HUES64 (cell line): ENCODE results near the gene NBEA.

ENCODE experiments used
- H3K27ac ChIP-seq: 2 replicates; pipeline ENCODE4 v1.7.0; 2013; ENCODE audit warnings: low read depth, low read length, inconsistent platforms
- H3K27me3 ChIP-seq: 2 replicates; pipeline ENCODE4 v1.6.1; 2013; ENCODE audit warnings: mild to moderate bottlenecking, low read length; ENCODE audit not compliant: insufficient read depth
- H3K36me3 ChIP-seq: 2 replicates; pipeline ENCODE4 v1.6.1; 2013; ENCODE audit warnings: mild to moderate bottlenecking, low read length; ENCODE audit not compliant: insufficient read depth
- H3K4me1 ChIP-seq: 2 replicates; pipeline ENCODE4 v1.6.1; 2013; ENCODE audit warnings: mild to moderate bottlenecking, low read length, moderate library complexity; ENCODE audit not compliant: insufficient read depth
- H3K4me3 ChIP-seq: 2 replicates; pipeline ENCODE4 v1.5.1; 2013; ENCODE audit warnings: mild to moderate bottlenecking, low read length, moderate library complexity
- H3K9ac ChIP-seq: 2 replicates; pipeline ENCODE4 v1.6.1; 2013; ENCODE audit warnings: mild to moderate bottlenecking, low read depth, low read length
- H3K9me3 ChIP-seq: 2 replicates; pipeline ENCODE4 v1.6.1; 2013; ENCODE audit warnings: low read depth, low read length; ENCODE audit not compliant: insufficient read depth
- whole genome bisulfite sequencing: fragments of 150-250, 120-280 bp; methylation state at CpG from one replicate; pipeline ENCODE4 v1.1.7; 2013; ENCODE audit warnings: missing lambda C conversion rate; 5-methylcytosine and 5-hydroxymethylcytosine counted together

Gene NBEA

DNA sequence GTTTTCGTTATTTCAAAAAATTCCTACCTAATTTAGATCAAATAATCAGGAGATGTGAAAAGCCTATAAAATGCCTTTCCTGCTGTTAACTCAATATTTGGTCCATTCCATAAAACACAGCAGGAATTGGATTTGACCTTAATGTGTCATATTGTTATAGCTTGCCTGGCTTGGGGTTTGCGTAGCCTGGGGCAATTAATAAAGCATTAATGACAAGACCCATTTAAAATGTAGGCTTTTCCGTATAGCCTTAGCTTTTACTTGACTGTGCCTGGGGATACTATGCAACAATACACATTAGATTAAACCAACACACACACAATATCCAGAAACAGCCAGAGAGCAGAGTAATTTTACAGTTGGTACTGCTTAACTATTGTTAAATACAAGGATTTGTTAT is 651.6 kb downstream of the NBEA start:
- Histone ChIP-seq H3K9ac (no peak overlapping the region), H3K27ac (no peak overlapping the region), H3K27me3 (no peaks in the 10 kb centered on the region), H3K9me3 (no peaks in the 10 kb centered on the region), H3K36me3 (no peaks in the 10 kb centered on the region), H3K4me3 (no peak overlapping the region), H3K4me1 (peaks cover 13% of the 10 kb centered on the region)
- WGBS, result 100% methylated on average over 2 of the region's 3 CpGs

GRCh38 chr13:35594096-35594495 is 652.0 kb downstream of the NBEA start:
- Histone ChIP-seq H3K9ac (no peak overlapping the region), H3K4me3 (no peak overlapping the region), H3K36me3 (no peaks in the 10 kb centered on the region), H3K4me1 (peaks cover 13% of the 10 kb centered on the region), H3K27me3 (no peaks in the 10 kb centered on the region), H3K9me3 (no peaks in the 10 kb centered on the region), H3K27ac (no peak overlapping the region)
- 100% methylated on average over 1 of the region's 1 CpG for WGBS

DNA sequence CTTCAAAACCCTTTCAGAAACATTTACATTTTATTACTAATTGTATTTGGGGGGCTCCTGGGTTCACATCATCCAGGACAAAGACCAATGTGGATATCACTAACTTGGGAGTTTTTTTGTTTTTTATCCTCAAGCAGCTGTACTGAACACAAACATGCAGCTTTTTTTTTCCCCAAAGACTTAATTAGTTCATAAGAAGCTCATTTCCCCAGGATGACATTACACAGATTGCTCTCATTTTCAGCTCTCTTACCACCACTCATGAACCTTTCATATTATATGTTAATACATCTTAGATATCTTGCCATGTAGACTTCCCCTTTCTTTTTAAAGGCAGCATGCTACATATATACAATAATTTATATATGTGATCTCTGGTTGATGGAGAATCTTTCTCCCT is 653.1 kb downstream of the NBEA start:
- no peaks in the 10 kb centered on the region for H3K36me3 ChIP-seq
- H3K4me1 ChIP-seq, result peaks cover 13% of the 10 kb centered on the region
- H3K27ac ChIP-seq, result no peak overlapping the region

DNA sequence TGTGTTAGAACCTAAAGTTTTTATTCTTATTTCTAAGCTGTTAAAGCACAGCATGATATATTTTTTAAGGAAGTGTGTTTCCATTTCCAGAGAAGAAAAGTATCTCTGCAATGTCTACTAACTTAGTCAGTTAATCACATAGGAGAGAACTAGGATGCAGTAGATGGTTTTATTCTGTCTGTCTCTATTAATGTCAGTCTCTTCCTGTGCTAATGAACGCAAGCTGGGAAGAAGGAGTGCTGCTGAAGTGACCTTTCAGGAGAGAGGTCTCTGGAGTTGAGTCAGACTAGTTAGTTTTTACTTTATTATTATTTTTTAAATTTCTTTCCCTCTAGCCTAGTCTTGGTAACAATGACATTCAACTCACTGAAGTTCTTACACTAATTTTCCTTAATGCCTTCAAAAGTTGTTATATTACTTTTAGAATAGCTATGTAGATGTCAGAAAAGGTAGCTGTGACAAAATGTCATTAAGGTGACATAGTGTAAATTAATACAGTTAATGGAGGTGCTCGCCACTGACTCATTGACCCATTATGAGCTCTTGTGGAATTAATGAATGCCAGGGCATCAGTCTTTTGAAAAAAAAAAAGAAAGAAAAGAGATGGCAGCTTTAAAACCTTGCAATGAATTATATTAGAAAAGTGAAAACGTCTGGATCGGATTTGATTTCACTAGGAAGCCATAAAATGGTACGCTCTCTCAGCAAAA is 654.4 kb downstream of the NBEA start:
- H3K4me1 ChIP-seq, result peaks cover 12% of the 10 kb centered on the region
- WGBS, result 94% methylated on average over 5 of the region's 5 CpGs

More for the DNA sequence above, 653.1 kb downstream of the NBEA start:
- no peak overlapping the region for H3K9ac ChIP-seq
- no peaks in the 10 kb centered on the region for H3K27me3 ChIP-seq
- no peaks in the 10 kb centered on the region for H3K9me3 ChIP-seq
- H3K4me3 ChIP-seq, result no peak overlapping the region

GRCh38 chr13:35597451-35597850 is 655.4 kb downstream of the NBEA start:
- no peaks in the 10 kb centered on the region for H3K27me3 ChIP-seq
- peaks cover 3% of the 10 kb centered on the region for H3K4me1 ChIP-seq
- H3K9ac ChIP-seq, result no peak overlapping the region
- H3K27ac ChIP-seq, result no peak overlapping the region
- no peak overlapping the region for H3K4me3 ChIP-seq
- H3K36me3 ChIP-seq, result no peaks in the 10 kb centered on the region
- no peaks in the 10 kb centered on the region for H3K9me3 ChIP-seq
- 93% methylated on average over 3 of the region's 3 CpGs for WGBS

More for the DNA sequence above, 654.4 kb downstream of the NBEA start:
- no peak overlapping the region for H3K9ac ChIP-seq
- no peak overlapping the region for H3K4me3 ChIP-seq
- H3K9me3 ChIP-seq, result no peaks in the 10 kb centered on the region
- H3K27me3 ChIP-seq, result no peaks in the 10 kb centered on the region
- H3K27ac ChIP-seq, result no peak overlapping the region
- H3K36me3 ChIP-seq, result no peaks in the 10 kb centered on the region

GRCh38 chr13:35598233-35598632 is 656.2 kb downstream of the NBEA start:
- Histone ChIP-seq H3K27me3 (no peaks in the 10 kb centered on the region), H3K36me3 (no peaks in the 10 kb centered on the region), H3K9ac (no peak overlapping the region), H3K4me1 (no peaks in the 10 kb centered on the region; the same call in 1 of the 2 replicates), H3K9me3 (no peaks in the 10 kb centered on the region), H3K27ac (no peak overlapping the region), H3K4me3 (no peak overlapping the region)
- WGBS, result 92% methylated on average over 3 of the region's 3 CpGs

DNA sequence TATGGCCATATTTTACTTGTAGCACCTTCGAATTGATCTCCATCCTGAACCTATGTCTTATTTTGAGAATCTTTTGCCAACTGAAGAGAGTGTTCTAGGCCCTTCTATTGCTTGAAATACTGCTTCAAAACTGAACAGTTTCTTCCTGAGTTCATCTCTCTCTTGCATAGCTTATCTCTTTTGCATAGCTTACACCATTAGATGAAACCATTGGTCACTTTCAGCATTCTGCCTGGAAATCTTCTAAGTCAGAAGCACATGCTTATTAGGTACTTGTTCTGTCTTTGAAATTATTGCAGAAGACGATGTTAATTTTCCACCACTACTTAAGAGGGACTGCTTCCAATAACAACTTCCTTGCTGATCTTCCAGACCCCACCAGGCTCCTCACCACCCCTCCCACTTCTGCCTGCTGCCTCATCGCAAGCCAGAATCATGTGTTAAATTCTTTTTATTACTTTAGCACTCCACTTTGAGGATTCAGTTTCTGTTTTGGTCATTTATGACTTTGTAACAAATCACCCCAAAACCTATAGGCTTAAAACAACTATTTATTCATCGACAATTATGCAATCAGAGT is 656.8 kb downstream of the NBEA start:
- 88% methylated on average over 3 of the region's 4 CpGs for WGBS
- Histone ChIP-seq H3K4me3 (no peak overlapping the region), H3K4me1 (no peaks in the 10 kb centered on the region; the same call in 1 of the 2 replicates), H3K27ac (no peak overlapping the region; the same call in 1 of the 2 replicates), H3K36me3 (no peaks in the 10 kb centered on the region), H3K9me3 (no peaks in the 10 kb centered on the region), H3K27me3 (no peaks in the 10 kb centered on the region), H3K9ac (no peak overlapping the region)

DNA sequence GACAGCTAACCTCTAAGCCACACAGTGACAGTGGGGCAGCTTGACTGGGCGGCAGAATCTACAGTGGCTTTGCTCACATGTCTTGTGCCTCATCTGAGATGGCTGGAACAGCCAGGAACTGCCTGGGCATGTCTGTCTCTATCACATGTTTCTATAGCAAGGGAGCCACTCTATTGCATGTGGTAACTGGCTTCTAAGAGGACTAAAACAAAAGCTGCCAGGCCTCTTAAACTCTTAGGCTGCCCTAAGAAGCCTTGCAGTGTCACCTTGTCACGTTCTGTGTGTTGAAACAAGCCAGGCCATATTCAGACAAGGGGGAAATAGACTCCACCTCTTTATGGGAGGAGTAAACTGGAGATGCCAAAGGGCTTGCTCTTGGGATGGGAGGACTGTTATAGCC is 657.3 kb downstream of the NBEA start:
- Histone ChIP-seq H3K4me3 (no peak overlapping the region), H3K36me3 (no peaks in the 10 kb centered on the region), H3K27ac (no peak overlapping the region; the same call in 1 of the 2 replicates), H3K9me3 (no peaks in the 10 kb centered on the region), H3K4me1 (no peaks in the 10 kb centered on the region; the same call in 1 of the 2 replicates), H3K27me3 (no peaks in the 10 kb centered on the region), H3K9ac (no peak overlapping the region)
- WGBS, result 79% methylated on average over 2 of the region's 2 CpGs

- Histone ChIP-seq H3K27ac (no peak overlapping the region), H3K9me3 (no peaks in the 10 kb centered on the region), H3K36me3 (no peaks in the 10 kb centered on the region), H3K9ac (no peak overlapping the region), H3K4me1 (no peaks in the 10 kb centered on the region; the same call in 1 of the 2 replicates), H3K4me3 (no peak overlapping the region), H3K27me3 (no peaks in the 10 kb centered on the region)
- WGBS, result 90% methylated on average over 3 of the region's 3 CpGs
Observed at GRCh38 chr13:35600137-35600536, 658.1 kb downstream of the NBEA start.

DNA sequence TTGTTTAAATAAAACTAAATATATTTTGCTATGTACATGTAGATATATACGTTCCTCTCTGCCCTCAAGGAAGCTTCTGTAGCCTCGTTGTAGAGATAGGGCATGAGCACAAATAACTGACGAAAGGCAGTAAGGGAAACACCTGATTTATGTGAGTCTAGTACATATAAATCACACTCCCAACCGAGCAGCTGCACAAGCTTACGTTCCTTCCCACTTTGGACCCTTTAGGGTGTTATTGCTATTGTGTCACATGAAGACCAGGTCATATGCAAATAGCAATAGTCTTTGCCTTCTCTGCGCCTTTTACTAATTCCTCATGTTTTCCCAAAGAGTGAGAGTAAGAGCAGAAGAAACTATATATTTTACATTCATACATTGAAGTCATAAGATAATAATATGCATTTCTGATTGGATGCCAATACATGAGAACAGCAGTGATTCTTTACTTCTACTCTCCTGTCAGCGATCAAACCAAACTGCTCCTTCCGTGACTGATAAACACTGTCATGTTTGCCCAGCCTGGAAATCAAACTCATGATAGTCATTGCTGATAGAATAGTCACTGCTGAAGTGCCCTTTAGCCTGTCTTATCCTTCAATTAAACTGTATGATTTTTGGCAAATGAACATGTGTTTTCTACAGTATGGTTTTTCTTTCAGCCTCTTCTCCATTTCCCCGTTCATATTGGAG is 661.7 kb downstream of the NBEA start:
- H3K27ac ChIP-seq, result no peak overlapping the region
- no peaks in the 10 kb centered on the region for H3K36me3 ChIP-seq
- H3K9ac ChIP-seq, result no peak overlapping the region
- 91% methylated on average over 7 of the region's 9 CpGs for WGBS
- no peaks in the 10 kb centered on the region; the same call in 1 of the 2 replicates for H3K4me1 ChIP-seq
- H3K27me3 ChIP-seq, result no peaks in the 10 kb centered on the region
- H3K9me3 ChIP-seq, result no peaks in the 10 kb centered on the region
- H3K4me3 ChIP-seq, result no peak overlapping the region

DNA sequence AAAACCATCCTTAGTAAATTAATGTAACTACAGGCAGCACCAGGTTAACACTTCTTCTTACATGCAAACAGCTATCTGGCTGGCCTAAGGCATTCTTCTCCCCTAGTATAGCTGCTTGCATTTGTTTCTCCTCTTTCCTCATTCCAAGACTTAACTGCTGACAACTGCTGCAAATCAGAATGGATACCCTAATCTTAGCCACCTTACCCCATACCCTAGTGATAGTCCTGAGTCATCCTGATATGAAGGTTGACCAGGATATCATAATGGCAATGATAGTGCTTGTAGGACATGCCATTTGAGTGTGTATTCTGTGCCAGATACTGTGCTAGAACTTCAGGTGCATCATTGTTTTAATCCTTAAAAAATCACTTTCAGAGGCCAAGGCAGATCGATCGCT is 672.6 kb downstream of the NBEA start:
- Histone ChIP-seq H3K4me3 (no peak overlapping the region), H3K27me3 (no peaks in the 10 kb centered on the region), H3K36me3 (no peaks in the 10 kb centered on the region), H3K9ac (no peak overlapping the region), H3K9me3 (no peaks in the 10 kb centered on the region), H3K27ac (no peak overlapping the region), H3K4me1 (no peaks in the 10 kb centered on the region)
- 100% methylated on average over 2 of the region's 2 CpGs for WGBS
